SK-N-SH (cell line): ENCODE data around the gene CLEC16A. TPM values are rescaled to one million over a fixed set of nuclear protein-coding genes. Genes with fewer than 3 reads are reported as not detected.

Experiments used
- CTCF ChIA-PET: fragments of 300-600, 350-600 bp; formaldehyde crosslinking; extraction: SDS; loops from one replicate; lab custom pipeline; 2021; lab: Yijun Ruan, JAX
- POLR2A ChIA-PET: fragments of 350-600 bp; sonication (Branson Sonifier 250); formaldehyde crosslinking; extraction: SDS; loops from one replicate; lab custom pipeline; 2020; ENCODE audit warnings: antibody characterized with exemption, inconsistent platforms; lab: Yijun Ruan, JAX
- DNase-seq: peaks from one replicate; pipeline ENCODE4 v3.0.0; 2012
- H2AFZ ChIP-seq: fragments of 200-600 bp; sonication (generic); 2 replicates; pipeline ENCODE4 v1.8.1; 2016; ENCODE audit warnings: antibody characterized with exemption, mild to moderate bottlenecking, low read depth
- H3F3A ChIP-seq: fragments of 200-600 bp; sonication (generic); replicated peaks from 2 replicates; pipeline ENCODE3; 2016; ENCODE audit warnings: antibody characterized with exemption, mild to moderate bottlenecking; ENCODE audit not compliant: insufficient read depth
- H3K27ac ChIP-seq, 2 experiments: fragments of 200-500 bp in 1 of 2; fragments of 200-600 bp in 1 of 2; sonication (Bioruptor generic) in 1 of 2; sonication (generic), shearing (Covaris generic) in 1 of 2; 2 replicates each; pipeline versions ENCODE4 v1.5.1 to v1.6.1; 2014 to 2016; ENCODE audit warnings: low read depth in 2 of 2, inconsistent platforms in 1 of 2, low read length in 1 of 2, mild to moderate bottlenecking in 1 of 2, mixed read lengths in 1 of 2
- H3K27me3 ChIP-seq: fragments of 200-600 bp; sonication (generic), shearing (Covaris generic); 2 replicates; pipeline ENCODE4 v1.6.1; 2016; ENCODE audit warnings: mixed run types; ENCODE audit not compliant: insufficient read depth
- H3K36me3 ChIP-seq, 2 experiments: fragments of 200-500 bp in 1 of 2; fragments of 200-600 bp in 1 of 2; sonication (Bioruptor generic) in 1 of 2; sonication (generic) in 1 of 2; replicated peaks in 1 of 2; 2 replicates each; pipeline versions ENCODE3 to v1.5.1; 2014 to 2016; ENCODE audit warnings: low read length in 1 of 2, mild to moderate bottlenecking in 1 of 2; ENCODE audit not compliant: insufficient read depth in 2 of 2, control insufficient read depth in 1 of 2
- H3K4me1 ChIP-seq, 2 experiments: fragments of 200-500 bp in 1 of 2; fragments of 200-600 bp in 1 of 2; sonication (Bioruptor generic) in 1 of 2; sonication (generic), shearing (Covaris generic) in 1 of 2; 2 replicates each; pipeline versions ENCODE4 v1.5.1 to v1.6.1; 2014 to 2016; ENCODE audit warnings: low read depth in 1 of 2, low read length in 1 of 2, mixed run types in 1 of 2; ENCODE audit not compliant: insufficient read depth in 2 of 2, control insufficient read depth in 1 of 2
- H3K4me2 ChIP-seq: fragments of 200-600 bp; sonication (generic), shearing (Covaris generic); 2 replicates; pipeline ENCODE4 v1.6.1; 2017; ENCODE audit warnings: mixed run types
- H3K4me3 ChIP-seq, 2 experiments: fragments of 200-500 bp in 1 of 2; fragments of 200-600 bp in 1 of 2; sonication (Bioruptor generic) in 1 of 2; sonication (generic), shearing (Covaris generic) in 1 of 2; 2 replicates each; pipeline versions ENCODE4 v1.5.1 to v1.8.1; 2014 to 2016; ENCODE audit warnings: low read depth in 2 of 2, inconsistent platforms in 1 of 2, low read length in 1 of 2, mild to moderate bottlenecking in 1 of 2, mixed read lengths in 1 of 2, moderate library complexity in 1 of 2
- H3K79me2 ChIP-seq: fragments of 200-600 bp; sonication (generic); 2 replicates; pipeline ENCODE4 v1.8.1; 2017; ENCODE audit warnings: mild to moderate bottlenecking; ENCODE audit not compliant: insufficient read depth
- H3K9ac ChIP-seq: fragments of 200-600 bp; sonication (generic); 2 replicates; pipeline ENCODE4 v1.6.1; 2017; ENCODE audit warnings: mixed run types
- H3K9me2 ChIP-seq: fragments of 200-600 bp; sonication (generic); 2 replicates; pipeline ENCODE4 v1.6.1; 2017; ENCODE audit warnings: mixed run types
- H3K9me3 ChIP-seq: fragments of 200-600 bp; sonication (generic); 2 replicates; pipeline ENCODE4 v1.6.1; 2017; ENCODE audit warnings: mixed run types, mild to moderate bottlenecking, moderate library complexity
- H4K20me1 ChIP-seq: fragments of 200-600 bp; sonication (generic); 2 replicates; pipeline ENCODE4 v1.6.1; 2017; ENCODE audit warnings: mild to moderate bottlenecking, mixed run types; ENCODE audit not compliant: insufficient read depth
- CHD2 ChIP-seq: fragments of 150-350 bp; IDR thresholded peaks from 2 replicates; pipeline ENCODE4 v1.6.1; 2018; ENCODE audit warnings: low read length; ENCODE audit not compliant: partially characterized antibody
- CTCF ChIP-seq: fragments of 200-600 bp; sonication (generic); IDR thresholded peaks from 2 replicates; pipeline ENCODE4 v1.6.1; 2017; ENCODE audit warnings: antibody characterized with exemption, mild to moderate bottlenecking, moderate library complexity
- ELF1 ChIP-seq: IDR thresholded peaks from 2 replicates; pipeline ENCODE4 v1.4.0; 2012
- FOSL2 ChIP-seq: IDR thresholded peaks from 2 replicates; pipeline ENCODE4 v1.4.0; 2012; ENCODE audit warnings: low read depth, mild to moderate bottlenecking, moderate library complexity, borderline replicate concordance
- FOXM1 ChIP-seq: IDR thresholded peaks from 2 replicates; pipeline ENCODE4 v1.4.0; 2012; ENCODE audit warnings: low read depth, mild to moderate bottlenecking
- GABPA ChIP-seq: IDR thresholded peaks from 2 replicates; pipeline ENCODE4 v1.4.0; 2012; ENCODE audit warnings: low read depth, mild to moderate bottlenecking
- IRF3 ChIP-seq: fragments of 150-350 bp; IDR thresholded peaks from 2 replicates; pipeline ENCODE4 v1.6.1; 2016; ENCODE audit warnings: mild to moderate bottlenecking, low read depth, low read length
- NRF1 ChIP-seq: IDR thresholded peaks from 2 replicates; pipeline ENCODE4 v1.6.1; 2012; ENCODE audit warnings: low read depth, mild to moderate bottlenecking, low read length
- PBX3 ChIP-seq: IDR thresholded peaks from 2 replicates; pipeline ENCODE4; 2012
- POLR2AphosphoS5 ChIP-seq: IDR thresholded peaks from 2 replicates; pipeline ENCODE4 v1.6.1; 2012; ENCODE audit warnings: low read depth, low read length
- TAF1 ChIP-seq: IDR thresholded peaks from 2 replicates; pipeline ENCODE4 v1.6.1; 2012; ENCODE audit warnings: low read depth, mild to moderate bottlenecking, low read length, moderate library complexity, borderline replicate concordance
- TCF12 ChIP-seq: IDR thresholded peaks from 2 replicates; pipeline ENCODE4 v1.4.0; 2012
- TEAD4 ChIP-seq: IDR thresholded peaks from 2 replicates; pipeline ENCODE4 v1.4.0; 2012; ENCODE audit warnings: mild to moderate bottlenecking, borderline replicate concordance; ENCODE audit not compliant: insufficient read depth
- USF2 ChIP-seq: fragments of 150-350 bp; IDR thresholded peaks from 2 replicates; pipeline ENCODE4 v1.6.1; 2017; ENCODE audit warnings: antibody characterized with exemption, low read length, low read depth, borderline replicate concordance
- YY1 ChIP-seq: IDR thresholded peaks from 2 replicates; pipeline ENCODE4 v1.4.0; 2012; ENCODE audit warnings: low read depth, mild to moderate bottlenecking
- ZBTB33 ChIP-seq: IDR thresholded peaks from 2 replicates; pipeline ENCODE4 v1.4.0; 2012; ENCODE audit warnings: low read depth, borderline replicate concordance
- WGBS: methylation state at CpG from one replicate; pipeline ENCODE4 v1.1.6; 2017; ENCODE audit warnings: low lambda C conversion rate; 5-methylcytosine and 5-hydroxymethylcytosine counted together
- polyA plus RNA-seq, 3 experiments: library from polyadenylated mRNA; depleted of rRNA; stranded (reverse); fragments of >200 nt; gene quantifications; 2 replicates each; pipeline ENCODE4 v1.2.3, GENCODE V29; 2012

Gene CLEC16A
- polyA plus RNA-seq, 1 of the 3 experiments (the other 2 are of a cell fraction), result 13.7 TPM

GRCh38 chr16:11165894-11166665, 221.7 kb downstream of the CLEC16A start:
- Histone ChIP-seq H3K27me3 (no peaks in the 10 kb centered on the region), H3K79me2 (no peaks in the 10 kb centered on the region), H3K36me3 (peaks cover 0 to 12% of the 10 kb centered on the region in 2 experiments), H3K27ac (no peak overlapping the region), H3K9me3 (no peaks in the 10 kb centered on the region), H4K20me1 (no peaks in the 10 kb centered on the region), H3K4me1 (peaks cover 15% of the 10 kb centered on the region in 2 experiments; a peak in 3 of 4 replicates), H3K4me2 (no peak overlapping the region), H3F3A (no peaks in the 10 kb centered on the region), H2AFZ (no peak overlapping the region), H3K9me2 (no peaks in the 10 kb centered on the region), H3K9ac (no peak overlapping the region), H3K4me3 (no peak overlapping the region)
- no peak for DNase-seq
- TF ChIP-seq CHD2 (no peak), YY1 (no peak), ELF1 (no peak), TCF12 (no peak), FOXM1 (no peak)
- 97% methylated on average over 18 of the region's 22 CpGs for WGBS
- ChIA-PET CTCF (interaction anchor here (0.9 kb wide), 1 partner anchor 89 kb away, joined by 3 read pairs; no protein-coding TSS in a partner anchor), POLR2A (interaction anchor here (0.6 kb wide), 1 partner anchor 683 kb away, joined by 4 read pairs; no protein-coding TSS in a partner anchor)

- Histone ChIP-seq H3K4me3 (no peak overlapping the region), H3K9me2 (no peaks in the 10 kb centered on the region), H3K27ac (no peak overlapping the region), H2AFZ (no peak overlapping the region), H3F3A (no peaks in the 10 kb centered on the region), H3K9ac (no peak overlapping the region), H3K79me2 (no peaks in the 10 kb centered on the region), H3K9me3 (no peaks in the 10 kb centered on the region), H3K4me1 (peaks cover 2 to 11% of the 10 kb centered on the region in 2 experiments; a peak in 1 of 4 replicates), H3K36me3 (peaks cover 0 to 12% of the 10 kb centered on the region in 2 experiments), H3K4me2 (no peak overlapping the region), H4K20me1 (no peaks in the 10 kb centered on the region), H3K27me3 (no peaks in the 10 kb centered on the region)
- TF ChIP-seq PBX3 (no peak), GABPA (no peak), FOSL2 (no peak), POLR2AphosphoS5 (no peak), ZBTB33 (no peak), YY1 (no peak), TAF1 (no peak), USF2 (no peak), TEAD4 (no peak), NRF1 (no peak), ELF1 (no peak), IRF3 (no peak), CTCF (no peak)
- DNase-seq, result no peak
- WGBS, result 83% methylated on average over 6 of the region's 6 CpGs
- ChIA-PET CTCF (no interaction called here), POLR2A (no interaction called here)
These were observed 223.2 kb downstream of the CLEC16A start for GRCh38 chr16:11167581-11167980.
